PFSK-1 (cell line): Measurements from ENCODE around the gene TPM3.

ENCODE experiments used
- POLR2AphosphoS5 ChIP-seq: IDR thresholded peaks from 2 replicates; pipeline ENCODE4 v1.6.1; 2012; ENCODE audit warnings: low read depth, mild to moderate bottlenecking, control low read depth, low read length, moderate library complexity
- SIN3A ChIP-seq: IDR thresholded peaks from 2 replicates; pipeline ENCODE4 v1.6.1; 2012; ENCODE audit warnings: mild to moderate bottlenecking, low read length, moderate library complexity, borderline replicate concordance; ENCODE audit not compliant: insufficient read depth
- TF ChIP-seq, protein P1 (sequence below), 2 experiments: IDR thresholded peaks; 2 replicates each; pipeline versions ENCODE4 v1.6.1 to v1.8.0; 2011 to 2012; ENCODE audit warnings: low read depth in 2 of 2, low read length in 2 of 2, control low read depth in 1 of 2, inconsistent platforms in 1 of 2, mild to moderate bottlenecking in 1 of 2, moderate library complexity in 1 of 2; ENCODE audit not compliant: insufficient read depth in 1 of 2

DNA sequence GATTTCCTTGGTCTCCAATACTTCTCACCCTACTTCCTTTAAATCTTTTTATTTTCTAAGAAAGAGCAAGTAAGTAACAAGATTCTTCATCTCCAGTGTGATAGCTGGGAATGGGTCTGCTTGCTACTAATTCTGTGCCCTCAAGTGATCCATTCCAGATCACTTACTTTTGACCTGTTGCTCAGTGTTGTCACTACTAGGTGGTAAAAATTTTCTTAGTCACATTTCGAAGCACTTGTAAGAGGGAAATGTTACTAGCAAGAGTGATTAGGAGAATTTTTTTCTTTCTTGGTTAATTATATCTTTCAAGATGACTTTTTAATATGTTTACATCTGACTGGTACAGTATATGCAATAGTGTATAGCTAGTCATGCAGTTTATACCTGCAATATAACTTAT, 31.0 kb upstream of the TPM3 start:
- TF ChIP-seq, protein P1, sequence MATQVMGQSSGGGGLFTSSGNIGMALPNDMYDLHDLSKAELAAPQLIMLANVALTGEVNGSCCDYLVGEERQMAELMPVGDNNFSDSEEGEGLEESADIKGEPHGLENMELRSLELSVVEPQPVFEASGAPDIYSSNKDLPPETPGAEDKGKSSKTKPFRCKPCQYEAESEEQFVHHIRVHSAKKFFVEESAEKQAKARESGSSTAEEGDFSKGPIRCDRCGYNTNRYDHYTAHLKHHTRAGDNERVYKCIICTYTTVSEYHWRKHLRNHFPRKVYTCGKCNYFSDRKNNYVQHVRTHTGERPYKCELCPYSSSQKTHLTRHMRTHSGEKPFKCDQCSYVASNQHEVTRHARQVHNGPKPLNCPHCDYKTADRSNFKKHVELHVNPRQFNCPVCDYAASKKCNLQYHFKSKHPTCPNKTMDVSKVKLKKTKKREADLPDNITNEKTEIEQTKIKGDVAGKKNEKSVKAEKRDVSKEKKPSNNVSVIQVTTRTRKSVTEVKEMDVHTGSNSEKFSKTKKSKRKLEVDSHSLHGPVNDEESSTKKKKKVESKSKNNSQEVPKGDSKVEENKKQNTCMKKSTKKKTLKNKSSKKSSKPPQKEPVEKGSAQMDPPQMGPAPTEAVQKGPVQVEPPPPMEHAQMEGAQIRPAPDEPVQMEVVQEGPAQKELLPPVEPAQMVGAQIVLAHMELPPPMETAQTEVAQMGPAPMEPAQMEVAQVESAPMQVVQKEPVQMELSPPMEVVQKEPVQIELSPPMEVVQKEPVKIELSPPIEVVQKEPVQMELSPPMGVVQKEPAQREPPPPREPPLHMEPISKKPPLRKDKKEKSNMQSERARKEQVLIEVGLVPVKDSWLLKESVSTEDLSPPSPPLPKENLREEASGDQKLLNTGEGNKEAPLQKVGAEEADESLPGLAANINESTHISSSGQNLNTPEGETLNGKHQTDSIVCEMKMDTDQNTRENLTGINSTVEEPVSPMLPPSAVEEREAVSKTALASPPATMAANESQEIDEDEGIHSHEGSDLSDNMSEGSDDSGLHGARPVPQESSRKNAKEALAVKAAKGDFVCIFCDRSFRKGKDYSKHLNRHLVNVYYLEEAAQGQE (IDR thresholded peaks at IDR 0.05; ENCODE audit: insufficient read depth in 1 of 2, low read depth in 2 of 2, low read length in 2 of 2), result no peak
- TF ChIP-seq SIN3A, result no peak
- no peak for TF ChIP-seq POLR2AphosphoS5
